SJCRH30 (cell line): ENCODE results near the gene TMEM201. TPM values are rescaled to one million over a fixed set of nuclear protein-coding genes. Genes with fewer than 3 reads are reported as not detected.

Experiments
- DNase-seq, 2 experiments: peaks; one replicate each; pipeline ENCODE4 v3.0.0-alpha.2; 2015 to 2020
- H3K27ac ChIP-seq: fragments of 250-450 bp; sonication (Bioruptor Pico); 2 replicates; pipeline ENCODE4 v1.5.1; 2020; ENCODE audit warnings: mild to moderate bottlenecking, moderate library complexity
- H3K27me3 ChIP-seq: fragments of 250-450 bp; sonication (Bioruptor Pico); 2 replicates; pipeline ENCODE4 v1.5.1; 2020; ENCODE audit warnings: mild to moderate bottlenecking, moderate library complexity
- H3K36me3 ChIP-seq: fragments of 250-450 bp; sonication (Bioruptor Pico); 2 replicates; pipeline ENCODE4 v1.5.1; 2020; ENCODE audit warnings: mild to moderate bottlenecking, moderate library complexity
- H3K4me1 ChIP-seq: fragments of 250-450 bp; sonication (Bioruptor Pico); 2 replicates; pipeline ENCODE4 v1.5.1; 2020; ENCODE audit warnings: mild to moderate bottlenecking, moderate library complexity
- H3K4me3 ChIP-seq: fragments of 250-450 bp; sonication (Bioruptor Pico); 2 replicates; pipeline ENCODE4 v1.5.1; 2020; ENCODE audit warnings: mild to moderate bottlenecking, moderate library complexity
- H3K9me3 ChIP-seq: fragments of 250-450 bp; sonication (Bioruptor Pico); replicated peaks from 2 replicates; pipeline ENCODE4 v1.5.1; 2020; ENCODE audit warnings: mild to moderate bottlenecking, moderate library complexity
- total RNA-seq: library from RNA; depleted of rRNA; stranded (reverse); fragments of >200 nt; shearing (Covaris generic); gene quantifications from 2 replicates; pipeline ENCODE4 v1.2.3, GENCODE V29; 2014; rRNA removed

TMEM201 gene
- total RNA-seq, 1 experiment from 2014 or later: 43.1 TPM

DNA sequence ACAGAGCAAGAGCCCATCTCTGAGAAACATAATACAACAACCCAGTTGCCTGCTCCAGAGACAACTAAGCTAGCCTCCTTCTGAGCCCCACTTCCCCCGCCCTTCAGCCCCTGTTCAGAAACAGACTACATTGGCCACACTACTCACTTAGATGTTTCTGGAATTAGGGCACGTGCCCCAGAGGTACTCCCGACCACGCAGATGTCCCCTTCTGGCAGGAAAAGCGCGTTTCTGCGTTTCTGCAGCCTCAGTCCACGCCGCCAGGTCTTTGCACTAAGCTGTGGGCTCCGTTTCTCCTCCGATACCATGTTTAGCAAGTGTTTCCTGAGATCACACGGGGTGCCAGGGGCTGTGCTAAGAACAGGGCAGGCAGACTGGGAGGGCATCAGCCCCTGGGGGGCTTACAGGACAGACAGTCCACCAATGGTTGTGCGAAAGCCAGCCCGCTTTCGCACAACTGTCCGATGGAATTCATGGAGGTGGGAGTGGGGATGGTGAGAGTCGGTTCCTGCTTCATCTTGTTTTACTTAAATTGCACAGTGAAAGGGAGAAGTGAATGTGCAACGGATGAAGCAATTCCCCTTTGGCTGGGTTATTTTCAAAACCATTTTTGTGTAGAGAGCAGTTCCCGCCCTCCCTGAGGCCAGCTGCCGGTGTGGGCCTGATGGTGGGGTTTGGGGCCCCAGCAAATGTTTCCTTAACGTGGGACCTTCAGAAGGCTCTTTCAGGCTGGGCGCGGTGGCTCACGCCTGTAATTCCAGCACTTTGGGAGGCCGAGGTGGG lies 65.5 kb downstream of the TMEM201 start:
- Histone ChIP-seq H3K4me3 (no peak overlapping the region), H3K27me3 (peaks cover 25% of the 10 kb centered on the region), H3K36me3 (no peaks in the 10 kb centered on the region), H3K4me1 (no peaks in the 10 kb centered on the region), H3K9me3 (no peaks in the 10 kb centered on the region), H3K27ac (no peak overlapping the region)
- no peak for DNase-seq

DNA sequence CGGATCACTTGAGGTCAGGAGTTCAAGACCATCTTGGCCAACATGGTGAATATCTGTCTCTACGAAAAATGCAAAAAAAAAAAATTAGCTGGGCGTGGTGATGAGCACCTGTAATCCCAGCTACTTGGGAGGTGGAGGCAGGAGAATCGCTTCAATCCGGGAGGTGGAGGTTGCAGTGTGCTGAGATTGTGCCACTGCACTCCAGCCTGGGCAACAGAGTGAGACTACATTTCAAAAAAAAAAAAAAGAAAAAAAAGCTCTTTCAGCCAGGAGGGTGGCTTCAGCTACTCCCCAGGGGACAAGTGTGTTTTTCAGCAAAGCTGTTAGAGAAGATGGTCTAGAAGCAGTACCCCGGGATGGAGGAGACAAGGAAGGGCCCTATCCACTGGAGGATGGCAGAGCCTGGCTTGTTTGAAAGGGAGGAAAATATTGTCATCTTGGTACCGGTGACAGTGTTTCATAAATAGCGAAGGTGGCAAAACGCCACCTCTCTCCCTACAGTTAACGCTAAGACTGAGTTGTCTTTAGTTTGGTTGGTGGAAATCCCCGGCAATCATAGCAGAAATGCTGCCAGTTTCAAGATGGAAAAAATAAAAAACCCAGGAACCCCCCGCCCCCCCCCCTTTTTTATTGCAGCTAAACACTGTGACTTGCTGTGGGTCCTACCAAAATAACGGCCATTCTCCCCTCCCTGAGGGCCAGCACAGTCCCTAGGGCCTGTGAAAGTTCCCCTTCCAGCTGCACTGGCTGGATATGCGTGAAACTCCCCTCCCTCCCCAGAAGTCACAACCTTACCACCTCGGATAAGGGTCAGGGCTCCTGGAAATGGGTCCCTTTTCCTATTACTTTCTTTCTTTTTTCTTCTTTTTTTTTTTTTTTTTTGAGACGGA lies 66.4 kb downstream of the TMEM201 start:
- DNase-seq: no peak

DNA sequence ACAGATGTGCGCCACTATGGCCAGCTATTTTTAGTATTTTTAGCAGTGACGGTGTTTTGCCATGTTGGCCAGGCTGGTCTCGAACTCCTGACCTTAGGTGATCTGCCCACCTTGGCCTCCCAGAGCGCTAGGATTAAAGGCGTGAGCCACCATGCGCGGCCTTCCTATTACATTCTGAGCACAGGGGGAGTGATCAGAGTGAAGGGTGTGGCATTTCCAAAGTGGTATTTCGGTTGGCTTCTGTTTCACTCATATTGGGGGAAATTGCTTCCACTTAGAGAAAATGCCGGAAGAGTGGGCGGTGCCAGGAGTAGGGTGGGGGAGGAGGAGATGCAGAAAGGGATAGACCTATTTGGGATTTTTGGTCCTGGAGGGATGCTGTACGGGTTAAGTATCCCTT lies 67.1 kb downstream of the TMEM201 start:
- no peak overlapping the region for H3K4me3 ChIP-seq
- H3K27ac ChIP-seq: no peak overlapping the region
- H3K4me1 ChIP-seq: no peaks in the 10 kb centered on the region
- H3K27me3 ChIP-seq: peaks cover 13% of the 10 kb centered on the region
- H3K36me3 ChIP-seq: no peaks in the 10 kb centered on the region
- DNase-seq: no peak
- H3K9me3 ChIP-seq: no peaks in the 10 kb centered on the region

More for the DNA sequence above, 66.4 kb downstream of the TMEM201 start:
- no peaks in the 10 kb centered on the region for H3K36me3 ChIP-seq
- peaks cover 20% of the 10 kb centered on the region for H3K27me3 ChIP-seq
- no peak overlapping the region for H3K4me3 ChIP-seq
- H3K9me3 ChIP-seq: no peaks in the 10 kb centered on the region
- H3K4me1 ChIP-seq: no peaks in the 10 kb centered on the region
- H3K27ac ChIP-seq: no peak overlapping the region

DNA sequence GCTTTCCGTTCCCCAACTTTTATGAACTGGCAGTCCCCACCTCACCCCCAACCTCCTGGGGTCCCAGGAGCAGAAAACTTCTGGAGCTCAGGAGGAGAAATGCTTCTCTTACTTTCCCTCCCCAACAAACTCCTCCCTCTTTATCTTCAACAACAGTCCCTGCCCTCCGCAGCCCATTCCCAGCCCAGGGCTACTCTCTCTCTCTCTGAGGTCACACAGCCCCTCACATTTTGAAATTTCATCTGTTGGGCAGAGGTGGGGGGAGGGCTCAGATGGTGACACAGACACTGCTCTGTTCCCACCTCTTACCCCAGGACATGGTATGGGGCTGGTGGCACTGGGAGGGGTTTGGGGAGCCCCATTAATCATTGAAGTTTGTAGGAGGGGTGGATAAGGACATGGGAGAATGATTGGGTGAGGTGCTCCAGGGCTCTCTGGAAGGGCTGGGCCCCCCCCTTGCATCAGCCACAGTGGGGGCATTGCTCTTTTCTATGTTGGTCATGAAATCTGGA lies 68.9 kb downstream of the TMEM201 start:
- peaks cover 7% of the 10 kb centered on the region; the same call in 1 of the 2 replicates for H3K27me3 ChIP-seq

DNA sequence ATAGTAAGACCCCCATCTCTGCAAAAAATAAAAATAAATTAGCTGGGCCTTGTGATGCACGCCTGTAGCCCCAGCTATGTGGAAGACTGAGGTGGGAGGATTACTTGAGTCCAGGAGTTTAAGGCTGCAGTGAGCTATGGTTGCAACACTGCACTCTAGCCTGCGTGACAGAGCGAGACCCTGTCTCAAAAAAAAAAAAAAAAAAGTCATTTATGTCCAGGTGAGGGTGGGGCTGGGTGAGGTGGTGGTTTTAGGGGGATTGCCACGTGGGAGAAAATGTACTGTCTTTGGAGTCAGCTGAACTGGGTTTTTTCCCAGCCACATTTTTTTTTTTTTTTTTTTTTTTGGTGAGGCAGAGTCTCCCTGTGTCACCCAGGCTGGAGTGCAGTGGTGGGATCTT lies 69.5 kb downstream of the TMEM201 start:
- no peak overlapping the region for H3K4me3 ChIP-seq
- no peaks in the 10 kb centered on the region for H3K36me3 ChIP-seq

More for the DNA sequence above, 68.9 kb downstream of the TMEM201 start:
- Histone ChIP-seq H3K4me1 (no peaks in the 10 kb centered on the region), H3K27ac (no peak overlapping the region), H3K36me3 (no peaks in the 10 kb centered on the region), H3K4me3 (no peak overlapping the region), H3K9me3 (no peaks in the 10 kb centered on the region)
- no peak for DNase-seq

DNA sequence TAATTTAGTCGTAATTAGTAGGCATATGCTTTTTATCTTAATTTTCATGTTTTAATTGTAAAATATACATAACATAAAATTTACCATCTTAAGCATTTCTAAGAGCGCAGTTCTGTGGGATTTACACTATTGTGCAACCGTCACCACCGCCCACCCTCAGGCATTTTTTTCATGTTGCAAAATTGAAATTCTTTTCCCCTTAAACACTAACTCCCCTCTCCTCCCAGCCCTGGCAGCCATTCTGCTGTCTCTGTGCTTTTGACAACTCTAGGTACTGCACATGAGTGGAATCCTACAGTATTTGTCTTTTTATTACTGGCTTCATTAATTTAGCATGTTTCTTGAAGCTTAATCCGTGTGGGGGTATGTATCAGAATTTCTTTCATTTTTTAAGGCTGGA lies 70.6 kb downstream of the TMEM201 start:
- Histone ChIP-seq H3K4me3 (no peak overlapping the region), H3K27me3 (0 out of 2 replicates have a peak, but pooled peaks cover 3% of the 10 kb centered on the region), H3K36me3 (no peaks in the 10 kb centered on the region), H3K9me3 (no peaks in the 10 kb centered on the region), H3K27ac (no peak overlapping the region), H3K4me1 (no peaks in the 10 kb centered on the region)
- no peak for DNase-seq

More for the DNA sequence above, 69.5 kb downstream of the TMEM201 start:
- H3K27me3 ChIP-seq: peaks cover 6% of the 10 kb centered on the region; the same call in 1 of the 2 replicates
- H3K27ac ChIP-seq: no peak overlapping the region
- H3K4me1 ChIP-seq: no peaks in the 10 kb centered on the region
- no peaks in the 10 kb centered on the region for H3K9me3 ChIP-seq
- DNase-seq: no peak

DNA sequence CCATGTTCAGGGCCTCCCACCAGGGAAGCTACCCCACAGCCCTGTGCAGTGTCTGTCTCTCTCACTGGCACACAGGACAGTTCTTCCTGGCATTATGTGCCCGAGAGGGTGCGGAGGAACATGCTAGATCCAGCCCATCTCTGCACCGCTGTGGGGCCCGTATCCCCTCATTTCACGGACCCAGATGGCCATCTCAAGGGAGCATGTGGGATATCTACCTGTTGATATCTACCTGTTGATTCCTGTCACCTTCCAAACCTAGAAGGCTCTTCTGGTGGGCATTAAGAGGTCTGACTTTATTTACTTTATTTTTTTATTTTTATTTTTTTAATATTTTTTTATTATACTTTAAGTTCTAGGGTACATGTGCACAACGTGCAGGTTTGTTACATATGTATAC lies 74.5 kb downstream of the TMEM201 start:
- no peak overlapping the region for H3K27ac ChIP-seq
- H3K27me3 ChIP-seq: 0 out of 2 replicates have a peak, but pooled peaks cover 3% of the 10 kb centered on the region
- H3K36me3 ChIP-seq: no peaks in the 10 kb centered on the region
- no peak for DNase-seq
- no peak overlapping the region for H3K4me3 ChIP-seq
- H3K4me1 ChIP-seq: no peaks in the 10 kb centered on the region
- no peaks in the 10 kb centered on the region for H3K9me3 ChIP-seq

Other genes with a start within 250 kb of the TMEM201 start
- 20.8 and 21.0 TPM in 2 replicates for gene SLC25A33, start 49.4 kb upstream of the TMEM201 start, total RNA-seq
- gene PIK3CD, start 62.8 kb downstream of the TMEM201 start, total RNA-seq: 2.0 and 2.5 TPM in 2 replicates
- gene CLSTN1, start 235.1 kb downstream of the TMEM201 start, total RNA-seq: 50.5 and 52.4 TPM in 2 replicates